ENCODE measurements around the gene MMP10. TPM values are rescaled to one million over a fixed set of nuclear protein-coding genes. Genes with fewer than 3 reads are reported as not detected.

MMP10 gene
- total and polyA plus RNA-seq, 2 experiments from 2014 or later = 0.10 TPM; not detected in 1

GRCh38 chr11:102798012-102798746 lies 17.8 kb upstream of the MMP10 start, which contains the start of gene MMP1:
TSS of gene MMP1 (minus strand) at chr11:102798160. CDS start at chr11:102798092, 68 bp downstream.
- Histone ChIP-seq H3K27me3 (ENCODE audit: insufficient read depth) (no peaks in the 10 kb centered on the region), H3F3A (replicated peaks; ENCODE audit: low read depth) (no peaks in the 10 kb centered on the region), H3K9me2 (ENCODE audit: insufficient read depth) (no peaks in the 10 kb centered on the region), H3K36me3 (ENCODE audit: insufficient read depth) (no peaks in the 10 kb centered on the region), H4K20me1 (replicated peaks; ENCODE audit: insufficient read depth) (no peaks in the 10 kb centered on the region), H3K27ac (ENCODE audit: low read depth) (no peak within 1 kb of the TSS), H3K4me3 (no peak within 1 kb of the TSS), H3K4me2 (no peak within 1 kb of the TSS), H3K4me1 (ENCODE audit: insufficient read depth) (no peaks in the 10 kb centered on the region), H2AFZ (no peak within 1 kb of the TSS), H3K79me2 (replicated peaks; ENCODE audit: insufficient read depth) (no peaks in the 10 kb centered on the region)
- Mint-ChIP-seq H3K27me3 (ENCODE audit: insufficient read depth, low read depth, poor library complexity) (no peaks in the 10 kb centered on the region), H3K9me3 (no peaks in the 10 kb centered on the region), H3K4me1 (peaks cover 2% of the 10 kb centered on the region; the same call in 1 of the 3 replicates), H3K4me3 (no peak within 1 kb of the TSS), H3K27ac (no peak within 1 kb of the TSS), H3K36me3 (ENCODE audit: low read depth) (no peaks in the 10 kb centered on the region)
- DNase-seq (ENCODE audit: low spot score) (no peak), ATAC-seq (no peak)
- no peak for TF ChIP-seq ETS1 (IDR thresholded peaks at IDR 0.05)
- no peak for TF ChIP-seq REST (IDR thresholded peaks at IDR 0.05; ENCODE audit: unreplicated experiment)
- no peak for TF ChIP-seq CTCF (conservative IDR thresholded peaks at IDR 0.05; ENCODE audit: low read depth in 2 of 2)
- no peak for TF ChIP-seq POLR2AphosphoS5 (IDR thresholded peaks at IDR 0.05; ENCODE audit: low read depth)
- no peak for TF ChIP-seq STAT1 (IDR thresholded peaks at IDR 0.05; ENCODE audit: unreplicated experiment)
- no peak for TF ChIP-seq EZH2 (IDR thresholded peaks at IDR 0.05; ENCODE audit: low read depth, unreplicated experiment)
- no peak for TF ChIP-seq ZNF462 (CRISPR knock-in tag; IDR thresholded peaks at IDR 0.05)
- no peak for TF ChIP-seq NANOG (IDR thresholded peaks at IDR 0.05; ENCODE audit: borderline replicate concordance)
- no peak for TF ChIP-seq JUNB (IDR thresholded peaks at IDR 0.05; ENCODE audit: unreplicated experiment)
- TF ChIP-seq CREB1 (CRISPR knock-in tag; IDR thresholded peaks at IDR 0.05; ENCODE audit: low read depth) = no peak
- TF ChIP-seq ZNF114 (CRISPR knock-in tag; IDR thresholded peaks at IDR 0.05) = no peak
- TF ChIP-seq EZH2phosphoT487 (IDR thresholded peaks at IDR 0.05; ENCODE audit: unreplicated experiment) = no peak

Measured in GM23338 (cell line).